HG03575 (cell line): ENCODE measurements around the gene RAD51B.

ENCODE experiments used
- ATAC-seq: cut with Tn5 transposase; IDR thresholded peaks from one replicate; pipeline ENCODE4 v1.9.1; 2021; ENCODE audit not compliant: unreplicated experiment, insufficient number of reproducible peaks, low FRiP score; ENCODE audit errors: extremely low read depth

The RAD51B gene

GRCh38 chr14:68712703-68713370 is 893.3 kb downstream of the RAD51B start:
- no peak for ATAC-seq

GRCh38 chr14:68713782-68714181 is 894.2 kb downstream of the RAD51B start:
- no peak for ATAC-seq

GRCh38 chr14:68714991-68715924 is 895.7 kb downstream of the RAD51B start:
- no peak for ATAC-seq

GRCh38 chr14:68716698-68717097 is 897.1 kb downstream of the RAD51B start:
- ATAC-seq = no peak

- ATAC-seq = no peak
Measured at GRCh38 chr14:68718023-68718990, 898.7 kb downstream of the RAD51B start.

- ATAC-seq = no peak
Measured at GRCh38 chr14:68719634-68720384, 900.2 kb downstream of the RAD51B start.

GRCh38 chr14:68722186-68722585 is 902.6 kb downstream of the RAD51B start:
- ATAC-seq = no peak

- ATAC-seq = no peak
Measured at GRCh38 chr14:68722968-68723566, 903.5 kb downstream of the RAD51B start.

- ATAC-seq = no peak
Measured at GRCh38 chr14:68723808-68724268, 904.3 kb downstream of the RAD51B start.

GRCh38 chr14:68724914-68725313 is 905.3 kb downstream of the RAD51B start:
- ATAC-seq = no peak

- no peak for ATAC-seq
Measured at GRCh38 chr14:68726093-68726695, 906.6 kb downstream of the RAD51B start.

- ATAC-seq = no peak
Measured at GRCh38 chr14:68727315-68728047, 907.9 kb downstream of the RAD51B start.

GRCh38 chr14:68728342-68729106 is 908.9 kb downstream of the RAD51B start:
- no peak for ATAC-seq

GRCh38 chr14:68729556-68729955 is 910.0 kb downstream of the RAD51B start:
- no peak for ATAC-seq

- ATAC-seq = no peak
Measured at GRCh38 chr14:68730348-68730747, 910.8 kb downstream of the RAD51B start.

GRCh38 chr14:68730811-68731425 is 911.3 kb downstream of the RAD51B start:
- ATAC-seq = no peak
